Gastrocnemius medialis (tissue), 4 donors: ENCODE data around the gene SYNJ2.

ENCODE experiments used
- CTCF ChIP-seq, 5 experiments: fragments of 450-650 bp in 3 of 5; fragments of 200-600 bp in 2 of 5; sonication (generic) in 2 of 5; IDR thresholded peaks in 4 of 5; conservative IDR thresholded peaks in 1 of 5; 1 replicate in 4 of 5; 2 replicates in 1 of 5; pipeline ENCODE4 v1.5.1; 2016 to 2019; ENCODE audit warnings: antibody characterized with exemption in 5 of 5, mild to moderate bottlenecking in 3 of 5, moderate library complexity in 3 of 5
- POLR2A ChIP-seq, 2 donors: fragments of 450-650 bp; IDR thresholded peaks; one replicate each; pipeline ENCODE4 v1.6.1; 2017; ENCODE audit warnings: antibody characterized with exemption in 2 of 2, mild to moderate bottlenecking in 2 of 2, moderate library complexity in 2 of 2

- TF ChIP-seq CTCF (IDR thresholded peaks at IDR 0.05 in 4 of 5, conservative IDR thresholded peaks at IDR 0.05 in 1 of 5) (no peak), POLR2A (IDR thresholded peaks at IDR 0.05) (no peak)
Measured at GRCh38 chr6:157965387-157965786, 16.3 kb upstream of the SYNJ2 start.
